Measurements from ENCODE around the gene VPS13D. TPM values are rescaled to one million over a fixed set of nuclear protein-coding genes. Genes with fewer than 3 reads are reported as not detected.

Gene VPS13D
- polyA plus RNA-seq, 3 donors, result 3.6 to 20.2 (median 5.1) TPM

GRCh38 chr1:12201352-12202189 is 28.3 kb upstream of the VPS13D start:
- peaks cover 95 to 97% of the 10 kb centered on the region in 2 donors for H3K36me3 ChIP-seq (replicated peaks in 1 of 2; ENCODE audit: control insufficient read depth in 1 of 2, insufficient read depth in 2 of 2, low read length in 2 of 2)

GRCh38 chr1:12202190-12202497 is 27.7 kb upstream of the VPS13D start:
- H3K27me3 ChIP-seq (ENCODE audit: control insufficient read depth in 2 of 2, insufficient read depth in 2 of 2, low read length in 2 of 2), result no peaks in the 10 kb centered on the region
- peaks cover 48% of the 10 kb centered on the region for H3K79me2 ChIP-seq (ENCODE audit: insufficient read depth, low read length)
- TF ChIP-seq CTCF (IDR thresholded peaks at IDR 0.05), result no peak
- peak overlapping the region in 2 of 7 donors; percentile 50 to 56 for H3K27ac Mint-ChIP-seq
- no peak overlapping the region for H3K4me2 ChIP-seq (replicated peaks; ENCODE audit: extremely low read depth, low read length, poor library complexity, severe bottlenecking)
- peaks cover 98 to 99% of the 10 kb centered on the region in 2 donors for H3K36me3 ChIP-seq (replicated peaks in 1 of 2; ENCODE audit: control insufficient read depth in 1 of 2, insufficient read depth in 2 of 2, low read length in 2 of 2)
- H3K9me3 ChIP-seq (replicated peaks in 1 of 2; ENCODE audit: control insufficient read depth in 1 of 2, insufficient read depth in 1 of 2, low read length in 2 of 2), result no peaks in the 10 kb centered on the region
- H4K20me1 ChIP-seq (ENCODE audit: insufficient read depth, low read length), result peaks cover 100% of the 10 kb centered on the region
- DNase-seq, result no peak
- H3K4me3 Mint-ChIP-seq, result no peak overlapping the region
- WGBS (ENCODE audit: insufficient coverage), result 90% methylated on average over 2 of the region's 6 CpGs
- peaks cover 91 to 97% of the 10 kb centered on the region in 2 donors for H3K36me3 Mint-ChIP-seq
- H3K4me1 Mint-ChIP-seq, result peaks cover 5% of the 10 kb centered on the region
- H3K4me3 ChIP-seq (replicated peaks in 1 of 3; ENCODE audit: low read depth in 2 of 3, low read length in 3 of 3), result no peak overlapping the region
- peaks cover 0 to 4% (median 0%) of the 10 kb centered on the region in 7 donors for H3K9me3 Mint-ChIP-seq
- H3K4me1 ChIP-seq (ENCODE audit: control insufficient read depth in 1 of 2, insufficient read depth in 2 of 2, low read length in 2 of 2), result peaks cover 3 to 5% of the 10 kb centered on the region in 2 donors
- H3K27ac ChIP-seq (ENCODE audit: low read depth in 1 of 2, low read length in 2 of 2), result no peak overlapping the region
- H2AFZ ChIP-seq (ENCODE audit: insufficient read depth, low read depth, low read length, poor library complexity, severe bottlenecking), result no peak overlapping the region
- peaks cover 0 to 3% (median 3%) of the 10 kb centered on the region in 3 donors for H3K27me3 Mint-ChIP-seq (ENCODE audit: low read depth in 3 of 3)
- intact Hi-C loops (cut with micrococcal nuclease), result no loop called here
- no peak overlapping the region for H3K9ac ChIP-seq (ENCODE audit: insufficient read depth, low read length, poor library complexity, severe bottlenecking)

More at GRCh38 chr1:12201352-12202189, 28.3 kb upstream of the VPS13D start:
- no peak overlapping the region for H3K4me3 Mint-ChIP-seq
- no peak overlapping the region for H2AFZ ChIP-seq (ENCODE audit: insufficient read depth, low read depth, low read length, poor library complexity, severe bottlenecking)
- no peak overlapping the region for H3K9ac ChIP-seq (ENCODE audit: insufficient read depth, low read length, poor library complexity, severe bottlenecking)
- no peaks in the 10 kb centered on the region for H3K9me3 ChIP-seq (replicated peaks in 1 of 2; ENCODE audit: control insufficient read depth in 1 of 2, insufficient read depth in 1 of 2, low read length in 2 of 2)
- H3K4me1 Mint-ChIP-seq, result peaks cover 10% of the 10 kb centered on the region
- WGBS (ENCODE audit: insufficient coverage), result 98% methylated on average over 13 of the region's 18 CpGs
- H3K27ac ChIP-seq (ENCODE audit: low read depth in 1 of 2, low read length in 2 of 2), result peak overlapping the region in 1 of 2 donors; percentile 52
- H3K27me3 ChIP-seq (ENCODE audit: control insufficient read depth in 2 of 2, insufficient read depth in 2 of 2, low read length in 2 of 2), result no peaks in the 10 kb centered on the region
- peaks cover 100% of the 10 kb centered on the region for H4K20me1 ChIP-seq (ENCODE audit: insufficient read depth, low read length)
- no peak overlapping the region for H3K4me2 ChIP-seq (replicated peaks; ENCODE audit: extremely low read depth, low read length, poor library complexity, severe bottlenecking)
- no peak for DNase-seq
- H3K9me3 Mint-ChIP-seq, result peaks cover 0 to 4% (median 0%) of the 10 kb centered on the region in 7 donors
- H3K27me3 Mint-ChIP-seq (ENCODE audit: low read depth in 3 of 3), result peaks cover 0 to 4% (median 3%) of the 10 kb centered on the region in 3 donors
- H3K4me1 ChIP-seq (ENCODE audit: control insufficient read depth in 1 of 2, insufficient read depth in 2 of 2, low read length in 2 of 2), result peaks cover 9 to 11% of the 10 kb centered on the region in 2 donors
- H3K36me3 Mint-ChIP-seq, result peaks cover 90 to 97% of the 10 kb centered on the region in 2 donors
- intact Hi-C loops (cut with micrococcal nuclease), result no loop called here
- no peak for TF ChIP-seq CTCF (IDR thresholded peaks at IDR 0.05)
- no peak overlapping the region for H3K27ac Mint-ChIP-seq
- peaks cover 52% of the 10 kb centered on the region for H3K79me2 ChIP-seq (ENCODE audit: insufficient read depth, low read length)
- H3K4me3 ChIP-seq (replicated peaks in 1 of 3; ENCODE audit: low read depth in 2 of 3, low read length in 3 of 3), result no peak overlapping the region

Data from CD14-positive monocyte (primary cell).